Fibroblast of skin of back (primary cell): ENCODE results near the gene CLEC4A. TPM values are rescaled to one million over a fixed set of nuclear protein-coding genes. Genes with fewer than 3 reads are reported as not detected.
"Not testable (repeated sequence)": the region's sequence is repeated elsewhere in the genome, so short reads cannot be mapped to it uniquely, and the experiment has no call there.

ENCODE experiments used
- DNase-seq: peaks from one replicate; pipeline ENCODE4 v3.0.0-alpha.2; 2013
- polyA plus RNA-seq, 2 experiments: library from polyadenylated mRNA; unstranded; fragments of 120-200 nt; gene quantifications; one replicate each; pipeline ENCODE4 v1.2.1, GENCODE V29; 2013; ENCODE audit not compliant: insufficient read length in 2 of 2

Gene CLEC4A
- not detected for polyA plus RNA-seq (2013, experiment 1 of 2; ENCODE audit: insufficient read length)
- polyA plus RNA-seq (2013, experiment 2 of 2; ENCODE audit: insufficient read length): 0.25 TPM

GRCh38 chr12:8123124-8123912 lies at the start of gene CLEC4A:
Gene CLEC4A (plus strand): TSS chr12:8123617. CDS start chr12:8123879, 262 bp downstream.
- no peak for DNase-seq

- no peak for DNase-seq
Observed at GRCh38 chr12:8075935-8076334, 47.5 kb upstream of the CLEC4A start.

GRCh38 chr12:8076366-8076765 lies 47.1 kb upstream of the CLEC4A start:
- no peak for DNase-seq

- peak; percentile 34 for DNase-seq
Observed at GRCh38 chr12:8077207-8077606, 46.2 kb upstream of the CLEC4A start.

- DNase-seq: peak; percentile 74
Observed at GRCh38 chr12:8078398-8078797, 45.0 kb upstream of the CLEC4A start.

GRCh38 chr12:8078916-8079315 lies 44.5 kb upstream of the CLEC4A start:
- no peak for DNase-seq

GRCh38 chr12:8080120-8080519 lies 43.3 kb upstream of the CLEC4A start:
- no peak for DNase-seq

GRCh38 chr12:8081251-8081920 lies 42.0 kb upstream of the CLEC4A start:
- DNase-seq: no peak

- no peak for DNase-seq
Observed at GRCh38 chr12:8082808-8083100, 40.7 kb upstream of the CLEC4A start.

GRCh38 chr12:8084351-8084750 lies 39.1 kb upstream of the CLEC4A start:
- DNase-seq: not testable (repeated sequence)

- no peak for DNase-seq
Observed at GRCh38 chr12:8087666-8088065, 35.8 kb upstream of the CLEC4A start.

GRCh38 chr12:8088574-8088973 lies 34.8 kb upstream of the CLEC4A start:
- DNase-seq: no peak

- DNase-seq: not testable (repeated sequence)
Observed at GRCh38 chr12:8089277-8089676, 34.1 kb upstream of the CLEC4A start.

GRCh38 chr12:8089716-8090115 lies 33.7 kb upstream of the CLEC4A start:
- no peak for DNase-seq

GRCh38 chr12:8093291-8093690 lies 30.1 kb upstream of the CLEC4A start:
- DNase-seq: no peak

- DNase-seq: no peak
Observed at GRCh38 chr12:8096281-8096915, 27.0 kb upstream of the CLEC4A start.

- DNase-seq: no peak
Observed at GRCh38 chr12:8099235-8099634, 24.2 kb upstream of the CLEC4A start.

- DNase-seq: peak; percentile 74
Observed at GRCh38 chr12:8108808-8109398, 14.5 kb upstream of the CLEC4A start.

- DNase-seq: not testable (repeated sequence)
Observed at GRCh38 chr12:8113117-8113516, 10.3 kb upstream of the CLEC4A start.

- DNase-seq: no peak
Observed at GRCh38 chr12:8120072-8120713, 3.2 kb upstream of the CLEC4A start.

GRCh38 chr12:8127138-8127537 lies 3.7 kb downstream of the CLEC4A start:
- DNase-seq: no peak

GRCh38 chr12:8133636-8134397 lies 10.4 kb downstream of the CLEC4A start:
- DNase-seq: not testable (repeated sequence)
